Subcutaneous abdominal adipose tissue (tissue), 5 donors: ENCODE data around the gene UPF1.

Experiments
- H3K27ac ChIP-seq: one replicate; pipeline ENCODE4 v1.7.0; 2013; ENCODE audit warnings: low read depth, mild to moderate bottlenecking, inconsistent platforms, low read length, moderate library complexity
- H3K27me3 ChIP-seq, 5 donors: one replicate each; pipeline ENCODE4 v1.7.0; 2013; ENCODE audit warnings: low read length in 5 of 5, inconsistent platforms in 1 of 5; ENCODE audit not compliant: control insufficient read depth in 5 of 5, insufficient read depth in 4 of 5
- H3K36me3 ChIP-seq, 5 donors: one replicate each; pipeline ENCODE4 v1.7.0; 2013; ENCODE audit warnings: low read length in 5 of 5; ENCODE audit not compliant: control insufficient read depth in 5 of 5, insufficient read depth in 5 of 5
- H3K4me1 ChIP-seq, 5 donors: one replicate each; pipeline ENCODE4 v1.7.0; 2013; ENCODE audit warnings: low read length in 5 of 5, mild to moderate bottlenecking in 3 of 5, moderate library complexity in 1 of 5; ENCODE audit not compliant: control insufficient read depth in 5 of 5, insufficient read depth in 5 of 5
- H3K4me3 ChIP-seq, 5 donors: one replicate each; pipeline ENCODE4 v1.7.0; 2013; ENCODE audit warnings: low read length in 5 of 5, low read depth in 1 of 5
- H3K9ac ChIP-seq, 5 donors: one replicate each; pipeline ENCODE4 v1.7.0; 2013; ENCODE audit warnings: low read length in 5 of 5, mild to moderate bottlenecking in 4 of 5, moderate library complexity in 3 of 5
- H3K9me3 ChIP-seq, 5 donors: one replicate each; pipeline ENCODE4 v1.7.0; 2013; ENCODE audit warnings: low read length in 5 of 5; ENCODE audit not compliant: control insufficient read depth in 5 of 5
- donor health status: healthy.
- donor health status: healthy.
- donor health status: healthy.
- donor health status: healthy.
- donor health status: healthy.

The UPF1 gene

DNA sequence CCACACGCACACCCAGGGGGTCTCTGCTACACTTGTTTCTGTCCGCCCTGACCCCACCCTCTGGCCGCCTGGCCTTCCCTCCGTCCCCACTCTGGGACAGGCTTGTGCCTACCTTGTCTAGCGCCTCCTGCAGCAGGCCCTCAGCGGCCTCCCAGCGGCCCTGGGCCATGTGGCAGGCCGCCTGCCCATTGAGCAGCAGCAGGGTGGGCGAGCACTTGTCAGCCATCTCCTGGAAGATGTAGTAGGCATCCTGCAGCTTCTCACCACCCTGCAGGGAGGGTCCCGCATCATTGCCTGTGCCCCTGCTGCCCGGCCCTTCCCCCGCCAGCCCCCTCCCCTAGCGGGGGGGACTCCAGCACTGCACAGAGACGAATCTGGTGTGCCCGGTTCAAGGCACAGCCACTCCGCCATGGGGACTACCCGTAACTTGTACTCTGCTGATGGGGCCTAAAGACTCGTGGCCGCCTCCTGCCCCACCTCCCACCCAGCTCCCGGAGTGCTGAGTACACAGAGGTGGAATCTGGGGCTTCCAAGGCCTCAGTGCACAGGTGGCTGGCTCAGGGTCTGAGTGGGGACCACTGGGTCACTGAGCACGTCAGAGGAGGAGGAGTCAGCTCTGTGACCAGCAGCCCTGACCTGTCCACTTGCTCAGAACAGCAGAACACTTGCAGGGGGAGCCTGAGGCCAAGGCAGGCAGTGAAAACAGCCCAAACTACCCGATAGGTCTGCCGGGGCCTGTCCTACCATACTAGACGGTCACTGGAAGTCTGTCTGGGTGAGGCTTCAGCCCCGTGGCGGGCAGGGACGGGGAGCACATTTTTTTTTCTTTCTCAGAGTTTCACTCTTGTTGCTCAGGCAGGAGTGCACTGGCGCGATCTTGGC lies 71.6 kb downstream of the UPF1 start:
- Histone ChIP-seq H3K36me3 (peaks cover 0 to 86% (median 73%) of the 10 kb centered on the region in 5 donors), H3K4me1 (no peaks in the 10 kb centered on the region), H3K9me3 (no peaks in the 10 kb centered on the region), H3K4me3 (no peak overlapping the region), H3K9ac (no peak overlapping the region), H3K27me3 (no peaks in the 10 kb centered on the region), H3K27ac (no peak overlapping the region)

DNA sequence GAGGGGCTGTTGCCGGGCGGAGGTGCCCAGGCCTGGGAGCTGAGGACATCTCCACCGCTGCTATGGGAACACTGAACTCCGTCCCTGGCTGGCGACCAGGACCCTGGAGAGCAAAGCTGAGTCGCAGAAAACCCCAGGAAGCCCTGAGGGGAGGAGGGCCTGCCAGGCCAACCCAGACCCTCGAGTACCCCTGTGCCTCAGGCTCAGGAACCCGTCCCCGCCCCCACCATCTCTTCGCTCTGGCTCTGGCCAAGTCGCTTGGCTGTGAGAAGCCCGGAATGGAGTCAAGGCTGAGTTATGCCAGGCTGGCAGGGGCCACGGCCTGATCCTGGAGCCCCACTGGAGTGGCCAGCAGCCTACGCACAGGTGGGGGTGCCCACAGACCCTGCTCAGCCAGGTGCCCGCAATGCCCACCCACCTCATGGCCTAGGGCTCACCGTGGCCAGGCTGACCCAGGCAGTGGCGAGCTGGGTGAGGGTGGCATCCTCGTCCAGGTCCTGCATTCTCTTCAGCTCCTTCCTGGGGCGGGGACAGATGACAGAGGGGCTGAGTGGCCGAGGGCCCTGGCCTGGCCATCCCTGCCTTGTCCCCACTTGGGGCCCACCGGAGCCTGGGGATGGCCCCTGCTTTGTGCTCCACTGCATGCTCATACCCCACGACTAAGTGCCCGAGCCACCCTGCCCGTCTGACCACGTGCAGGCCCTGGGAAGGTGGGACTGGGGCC lies 72.7 kb downstream of the UPF1 start:
- Histone ChIP-seq H3K9me3 (no peaks in the 10 kb centered on the region), H3K4me1 (no peaks in the 10 kb centered on the region), H3K27ac (no peak overlapping the region), H3K4me3 (no peak overlapping the region), H3K36me3 (peaks cover 0 to 85% (median 70%) of the 10 kb centered on the region in 5 donors), H3K9ac (peak overlapping the region in 1 of 5 donors; percentile 8), H3K27me3 (no peaks in the 10 kb centered on the region)

DNA sequence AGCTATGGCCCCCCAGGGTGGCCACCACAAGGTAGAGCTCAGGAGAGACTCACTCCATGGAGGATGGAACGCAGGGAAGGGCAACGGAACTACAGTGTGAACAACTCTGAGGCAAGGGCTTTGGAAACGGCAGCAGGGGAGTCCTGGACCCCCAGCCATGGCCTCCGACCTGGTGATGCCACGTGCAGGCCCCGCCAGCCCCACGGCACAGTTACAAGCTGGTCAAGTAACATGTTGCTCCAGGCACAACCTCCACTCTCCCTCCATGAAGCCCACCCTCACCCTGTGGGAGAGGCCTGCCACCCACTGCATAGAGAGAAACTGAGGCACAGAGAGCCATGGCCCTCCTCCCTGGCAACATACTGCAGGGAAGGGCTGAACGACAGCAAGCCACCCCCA lies 73.3 kb downstream of the UPF1 start:
- peaks cover 0 to 85% (median 67%) of the 10 kb centered on the region in 5 donors for H3K36me3 ChIP-seq
- no peak overlapping the region for H3K4me3 ChIP-seq
- H3K4me1 ChIP-seq: no peaks in the 10 kb centered on the region
- no peak overlapping the region for H3K27ac ChIP-seq
- no peaks in the 10 kb centered on the region for H3K9me3 ChIP-seq
- no peaks in the 10 kb centered on the region for H3K27me3 ChIP-seq
- no peak overlapping the region for H3K9ac ChIP-seq

DNA sequence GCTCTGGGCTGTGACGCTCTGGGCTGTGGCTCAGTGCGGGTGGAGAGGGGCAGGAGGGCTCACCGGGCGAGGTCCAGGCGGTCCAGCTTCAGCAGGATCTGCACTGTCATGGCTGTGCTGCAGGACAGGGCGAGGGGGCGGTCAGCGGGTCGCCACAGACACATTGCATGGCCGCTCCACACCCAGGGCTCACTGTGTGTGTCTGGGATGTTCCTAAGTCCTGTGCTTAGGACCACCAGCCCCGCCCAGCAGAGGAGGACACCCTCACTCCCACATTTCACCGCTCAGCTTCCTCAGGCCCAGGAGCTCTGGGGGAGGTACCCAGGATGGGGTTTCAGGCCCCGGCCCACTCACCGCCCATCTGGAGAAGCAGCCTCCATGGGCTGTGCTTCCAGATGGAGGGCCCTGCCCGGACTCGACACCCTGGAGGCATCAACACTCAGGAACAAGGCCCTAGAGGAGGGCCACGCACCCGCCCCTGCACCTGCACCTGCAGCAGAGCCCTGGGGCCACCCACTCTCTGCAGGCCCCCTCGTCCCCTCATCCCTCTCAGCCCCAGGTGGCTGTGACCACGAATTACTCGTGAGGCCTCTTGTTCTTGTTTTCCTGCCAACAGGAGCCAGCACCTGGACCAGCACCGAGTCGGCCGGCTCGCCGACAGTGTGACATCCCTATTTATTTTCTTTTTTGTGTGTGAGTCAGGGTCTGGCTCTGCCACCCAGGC lies 73.9 kb downstream of the UPF1 start:
- no peak overlapping the region for H3K27ac ChIP-seq
- H3K4me3 ChIP-seq: no peak overlapping the region
- no peaks in the 10 kb centered on the region for H3K27me3 ChIP-seq
- H3K9me3 ChIP-seq: no peaks in the 10 kb centered on the region
- peaks cover 0 to 85% (median 64%) of the 10 kb centered on the region in 5 donors for H3K36me3 ChIP-seq
- no peak overlapping the region for H3K9ac ChIP-seq
- no peaks in the 10 kb centered on the region for H3K4me1 ChIP-seq

DNA sequence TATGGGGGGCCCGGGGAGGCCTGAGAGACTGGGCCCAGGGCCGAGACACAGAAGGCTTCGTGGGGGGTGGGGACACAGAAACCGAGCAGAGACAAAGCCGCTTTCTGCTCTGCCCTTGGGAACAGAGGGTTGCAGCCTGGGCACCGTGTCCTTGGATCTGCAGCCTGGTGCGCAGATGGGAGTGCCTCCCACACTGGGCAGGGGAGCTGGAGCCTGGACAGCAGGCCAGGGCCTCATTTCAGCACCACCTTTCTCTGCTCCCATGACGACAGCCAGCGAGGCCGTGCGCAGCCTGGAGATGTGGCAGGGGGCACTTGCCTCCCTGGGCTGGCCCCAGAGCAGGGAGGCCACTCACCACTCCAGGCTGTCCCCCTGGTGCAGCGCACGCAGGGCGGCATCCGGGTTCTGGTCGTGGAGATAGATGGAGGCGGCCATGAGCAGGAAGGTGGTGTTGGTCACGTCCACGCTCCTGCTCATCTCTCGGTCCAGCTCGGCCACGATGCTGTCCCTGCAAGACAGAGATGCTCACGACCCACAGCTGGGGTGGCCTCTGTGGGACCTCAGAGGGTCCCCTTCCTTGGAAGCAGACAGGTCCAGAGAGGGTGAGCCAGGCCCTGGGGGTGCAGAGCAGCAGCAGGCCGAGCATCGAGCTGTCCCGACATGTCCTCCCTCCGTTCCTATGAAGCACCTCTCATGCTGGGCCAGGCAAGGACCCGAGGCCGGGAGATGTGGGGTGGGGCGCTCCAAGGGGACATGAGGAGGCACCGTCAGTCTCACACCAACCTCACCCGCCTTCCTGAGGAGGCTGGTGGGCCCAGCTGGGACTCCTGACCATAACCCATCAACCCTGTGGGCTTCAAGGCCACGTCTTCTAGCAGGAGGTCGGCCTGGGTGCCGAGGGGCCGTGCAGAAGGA lies 75.1 kb downstream of the UPF1 start:
- Histone ChIP-seq H3K4me3 (no peak overlapping the region), H3K27ac (no peak overlapping the region), H3K36me3 (peaks cover 0 to 82% (median 61%) of the 10 kb centered on the region in 5 donors), H3K27me3 (no peaks in the 10 kb centered on the region), H3K9me3 (no peaks in the 10 kb centered on the region), H3K9ac (no peak overlapping the region), H3K4me1 (no peaks in the 10 kb centered on the region)

DNA sequence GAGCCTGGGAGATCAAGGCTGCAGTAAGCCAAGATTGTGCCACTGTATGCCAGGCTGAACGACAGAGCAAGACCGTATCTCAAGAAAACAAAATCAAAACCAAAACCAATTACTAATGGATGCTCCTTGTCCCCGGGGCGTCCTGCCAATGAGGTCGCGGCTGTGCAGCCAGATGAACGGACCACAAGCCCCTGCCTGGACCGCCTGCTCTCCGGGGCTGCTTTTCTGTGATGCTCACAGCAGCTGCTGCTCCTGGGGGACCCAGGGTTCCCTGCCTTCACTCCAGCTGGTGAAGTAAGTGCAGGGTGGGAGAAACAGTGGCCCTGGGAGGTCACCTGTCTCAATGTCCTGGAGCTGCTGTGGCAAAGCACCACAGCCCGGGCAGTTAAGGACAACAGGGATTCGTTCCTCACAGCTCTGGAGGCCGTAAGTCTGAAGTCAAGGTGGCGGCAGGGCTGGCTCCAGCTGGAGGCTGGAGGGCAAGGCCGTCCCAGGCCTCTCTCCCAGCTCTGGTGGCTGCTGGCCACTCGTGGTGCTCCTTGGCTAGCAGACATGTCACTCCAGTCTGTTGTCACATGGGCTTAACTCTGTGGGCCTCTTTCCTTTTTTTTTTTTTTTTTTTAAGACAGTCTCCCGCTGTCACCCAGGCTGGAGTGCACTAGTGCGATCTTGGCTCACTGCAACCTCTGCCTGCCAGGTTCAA lies 77.3 kb downstream of the UPF1 start:
- no peaks in the 10 kb centered on the region for H3K27me3 ChIP-seq
- no peak overlapping the region for H3K27ac ChIP-seq
- no peak overlapping the region for H3K4me3 ChIP-seq
- H3K36me3 ChIP-seq: peaks cover 0 to 87% (median 57%) of the 10 kb centered on the region in 5 donors
- H3K4me1 ChIP-seq: no peaks in the 10 kb centered on the region
- H3K9ac ChIP-seq: no peak overlapping the region
- no peaks in the 10 kb centered on the region for H3K9me3 ChIP-seq

GRCh38 chr19:18910010-18910409 lies 78.3 kb downstream of the UPF1 start:
- Histone ChIP-seq H3K9ac (no peak overlapping the region), H3K4me1 (no peaks in the 10 kb centered on the region), H3K36me3 (peaks cover 0 to 85% (median 52%) of the 10 kb centered on the region in 5 donors), H3K9me3 (no peaks in the 10 kb centered on the region), H3K27me3 (no peaks in the 10 kb centered on the region), H3K4me3 (no peak overlapping the region), H3K27ac (no peak overlapping the region)

GRCh38 chr19:18910801-18911436 lies 79.2 kb downstream of the UPF1 start:
- H3K4me3 ChIP-seq: no peak overlapping the region
- no peaks in the 10 kb centered on the region for H3K9me3 ChIP-seq
- H3K27me3 ChIP-seq: no peaks in the 10 kb centered on the region
- H3K4me1 ChIP-seq: no peaks in the 10 kb centered on the region
- H3K27ac ChIP-seq: no peak overlapping the region
- no peak overlapping the region for H3K9ac ChIP-seq
- H3K36me3 ChIP-seq: peaks cover 0 to 82% (median 49%) of the 10 kb centered on the region in 5 donors
